OCI-LY1 (cell line): ENCODE data around the gene SENP1.

Experiments used
- CTCF ChIP-seq: fragments of 200-600 bp; sonication (generic), shearing (Covaris generic); IDR thresholded peaks from 2 replicates; pipeline ENCODE4 v1.5.1; 2017; ENCODE audit warnings: mild to moderate bottlenecking, antibody characterized with exemption, low read length, moderate library complexity, mixed read lengths
- EZH2 ChIP-seq: fragments of 200-600 bp; sonication (generic), shearing (Covaris generic); IDR thresholded peaks from 2 replicates; pipeline ENCODE4 v1.8.0; 2017; ENCODE audit warnings: borderline replicate concordance, mixed run types, mild to moderate bottlenecking, antibody characterized with exemption, low read length, moderate library complexity, mixed read lengths

- TF ChIP-seq EZH2 (no peak), CTCF (no peak)
Observed at GRCh38 chr12:48003226-48004052, 102.4 kb downstream of the SENP1 start.
